NB4 (cell line): ENCODE data around the gene PPP1R12B.

Experiments used
- POLR2A ChIP-seq: IDR thresholded peaks from 2 replicates; pipeline ENCODE4 v1.6.1; 2011; ENCODE audit warnings: mild to moderate bottlenecking; ENCODE audit not compliant: insufficient read length; ENCODE audit errors: extremely low read depth
- TF ChIP-seq, protein P1 (sequence below): IDR thresholded peaks from one replicate; pipeline ENCODE4 v1.5.1; 2012; ENCODE audit warnings: low read depth, low read length
- TF ChIP-seq, protein P2 (sequence below): IDR thresholded peaks from 2 replicates; pipeline ENCODE4 v1.6.1; 2011; ENCODE audit warnings: low read depth, low read length

- TF ChIP-seq POLR2A = no peak
- TF ChIP-seq, protein P1, sequence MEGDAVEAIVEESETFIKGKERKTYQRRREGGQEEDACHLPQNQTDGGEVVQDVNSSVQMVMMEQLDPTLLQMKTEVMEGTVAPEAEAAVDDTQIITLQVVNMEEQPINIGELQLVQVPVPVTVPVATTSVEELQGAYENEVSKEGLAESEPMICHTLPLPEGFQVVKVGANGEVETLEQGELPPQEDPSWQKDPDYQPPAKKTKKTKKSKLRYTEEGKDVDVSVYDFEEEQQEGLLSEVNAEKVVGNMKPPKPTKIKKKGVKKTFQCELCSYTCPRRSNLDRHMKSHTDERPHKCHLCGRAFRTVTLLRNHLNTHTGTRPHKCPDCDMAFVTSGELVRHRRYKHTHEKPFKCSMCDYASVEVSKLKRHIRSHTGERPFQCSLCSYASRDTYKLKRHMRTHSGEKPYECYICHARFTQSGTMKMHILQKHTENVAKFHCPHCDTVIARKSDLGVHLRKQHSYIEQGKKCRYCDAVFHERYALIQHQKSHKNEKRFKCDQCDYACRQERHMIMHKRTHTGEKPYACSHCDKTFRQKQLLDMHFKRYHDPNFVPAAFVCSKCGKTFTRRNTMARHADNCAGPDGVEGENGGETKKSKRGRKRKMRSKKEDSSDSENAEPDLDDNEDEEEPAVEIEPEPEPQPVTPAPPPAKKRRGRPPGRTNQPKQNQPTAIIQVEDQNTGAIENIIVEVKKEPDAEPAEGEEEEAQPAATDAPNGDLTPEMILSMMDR = no peak
- TF ChIP-seq, protein P2, sequence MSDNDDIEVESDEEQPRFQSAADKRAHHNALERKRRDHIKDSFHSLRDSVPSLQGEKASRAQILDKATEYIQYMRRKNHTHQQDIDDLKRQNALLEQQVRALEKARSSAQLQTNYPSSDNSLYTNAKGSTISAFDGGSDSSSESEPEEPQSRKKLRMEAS = no peak
Observed at GRCh38 chr1:202575918-202576653, 227.6 kb downstream of the PPP1R12B start.
